ENCODE results near the gene RITA1.

DNA sequence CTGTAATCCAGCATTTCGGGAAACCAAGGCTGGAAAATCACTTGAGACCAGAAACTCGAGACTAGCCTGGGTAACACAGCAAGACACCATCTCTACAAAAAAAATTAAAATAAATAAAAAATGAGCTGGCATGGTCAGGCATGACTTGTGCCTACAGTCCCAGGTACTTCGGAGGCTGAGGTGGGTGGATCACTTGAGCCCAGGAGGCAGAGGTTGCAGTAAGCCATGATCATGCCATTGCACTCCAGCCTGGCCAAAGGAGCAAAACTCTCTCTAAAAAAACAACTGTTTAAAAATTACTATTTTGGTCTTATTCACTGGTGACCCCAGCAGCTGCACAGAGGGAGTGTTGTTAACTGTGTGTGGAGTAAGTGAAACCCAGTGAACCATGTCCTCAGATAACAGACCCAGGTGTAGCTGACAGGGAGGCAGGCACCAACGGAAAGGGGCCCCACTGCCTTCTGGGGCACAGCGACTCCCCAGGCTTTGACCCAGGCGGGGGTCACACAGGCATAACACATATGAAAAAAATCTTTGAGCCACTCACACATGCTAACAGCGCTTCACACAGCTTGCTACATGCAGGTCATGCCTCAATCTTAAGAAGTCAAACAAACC is 12.3 kb upstream of the RITA1 start:
- TF ChIP-seq, protein P1, sequence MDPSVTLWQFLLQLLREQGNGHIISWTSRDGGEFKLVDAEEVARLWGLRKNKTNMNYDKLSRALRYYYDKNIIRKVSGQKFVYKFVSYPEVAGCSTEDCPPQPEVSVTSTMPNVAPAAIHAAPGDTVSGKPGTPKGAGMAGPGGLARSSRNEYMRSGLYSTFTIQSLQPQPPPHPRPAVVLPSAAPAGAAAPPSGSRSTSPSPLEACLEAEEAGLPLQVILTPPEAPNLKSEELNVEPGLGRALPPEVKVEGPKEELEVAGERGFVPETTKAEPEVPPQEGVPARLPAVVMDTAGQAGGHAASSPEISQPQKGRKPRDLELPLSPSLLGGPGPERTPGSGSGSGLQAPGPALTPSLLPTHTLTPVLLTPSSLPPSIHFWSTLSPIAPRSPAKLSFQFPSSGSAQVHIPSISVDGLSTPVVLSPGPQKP (IDR thresholded peaks at IDR 0.05; ENCODE audit: low read depth, low read length) = no peak
- TF ChIP-seq YY1 (IDR thresholded peaks at IDR 0.05; ENCODE audit: low read depth, low read length) (no peak), SPI1 (IDR thresholded peaks at IDR 0.05; ENCODE audit: borderline replicate concordance, insufficient read depth, low read depth, low read length) (no peak), EZH2 (IDR thresholded peaks at IDR 0.05; ENCODE audit: borderline replicate concordance, control insufficient read depth, low read depth, low read length) (no peak), EGR1 (IDR thresholded peaks at IDR 0.05; ENCODE audit: borderline replicate concordance in 1 of 2, low read depth in 2 of 2, low read length in 2 of 2) (no peak), POLR2AphosphoS2 (IDR thresholded peaks at IDR 0.05; ENCODE audit: low read depth, low read length) (no peak), FOXK2 (IDR thresholded peaks at IDR 0.05) (no peak), POLR2AphosphoS5 (IDR thresholded peaks at IDR 0.05; ENCODE audit: low read length) (no peak)
- TF ChIP-seq, protein P2, sequence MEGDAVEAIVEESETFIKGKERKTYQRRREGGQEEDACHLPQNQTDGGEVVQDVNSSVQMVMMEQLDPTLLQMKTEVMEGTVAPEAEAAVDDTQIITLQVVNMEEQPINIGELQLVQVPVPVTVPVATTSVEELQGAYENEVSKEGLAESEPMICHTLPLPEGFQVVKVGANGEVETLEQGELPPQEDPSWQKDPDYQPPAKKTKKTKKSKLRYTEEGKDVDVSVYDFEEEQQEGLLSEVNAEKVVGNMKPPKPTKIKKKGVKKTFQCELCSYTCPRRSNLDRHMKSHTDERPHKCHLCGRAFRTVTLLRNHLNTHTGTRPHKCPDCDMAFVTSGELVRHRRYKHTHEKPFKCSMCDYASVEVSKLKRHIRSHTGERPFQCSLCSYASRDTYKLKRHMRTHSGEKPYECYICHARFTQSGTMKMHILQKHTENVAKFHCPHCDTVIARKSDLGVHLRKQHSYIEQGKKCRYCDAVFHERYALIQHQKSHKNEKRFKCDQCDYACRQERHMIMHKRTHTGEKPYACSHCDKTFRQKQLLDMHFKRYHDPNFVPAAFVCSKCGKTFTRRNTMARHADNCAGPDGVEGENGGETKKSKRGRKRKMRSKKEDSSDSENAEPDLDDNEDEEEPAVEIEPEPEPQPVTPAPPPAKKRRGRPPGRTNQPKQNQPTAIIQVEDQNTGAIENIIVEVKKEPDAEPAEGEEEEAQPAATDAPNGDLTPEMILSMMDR (IDR thresholded peaks at IDR 0.05 in 2 of 3, conservative IDR thresholded peaks at IDR 0.05 in 1 of 3; ENCODE audit: control insufficient read depth in 2 of 3, extremely low read depth in 1 of 3, insufficient read depth in 1 of 3, low read depth in 3 of 3, low read length in 3 of 3) = no peak
- TF ChIP-seq, protein P3, sequence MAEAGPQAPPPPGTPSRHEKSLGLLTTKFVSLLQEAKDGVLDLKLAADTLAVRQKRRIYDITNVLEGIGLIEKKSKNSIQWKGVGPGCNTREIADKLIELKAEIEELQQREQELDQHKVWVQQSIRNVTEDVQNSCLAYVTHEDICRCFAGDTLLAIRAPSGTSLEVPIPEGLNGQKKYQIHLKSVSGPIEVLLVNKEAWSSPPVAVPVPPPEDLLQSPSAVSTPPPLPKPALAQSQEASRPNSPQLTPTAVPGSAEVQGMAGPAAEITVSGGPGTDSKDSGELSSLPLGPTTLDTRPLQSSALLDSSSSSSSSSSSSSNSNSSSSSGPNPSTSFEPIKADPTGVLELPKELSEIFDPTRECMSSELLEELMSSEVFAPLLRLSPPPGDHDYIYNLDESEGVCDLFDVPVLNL (IDR thresholded peaks at IDR 0.05; ENCODE audit: low read depth, low read length) = no peak
